Stromal cell of bone marrow (primary cell): ENCODE measurements around the gene F10.
"Not testable (repeated sequence)": the region's sequence is repeated elsewhere in the genome, so short reads cannot be mapped to it uniquely, and the experiment has no call there.

Source experiments
- DNase-seq: peaks from one replicate; pipeline ENCODE4 v3.0.0-alpha.2; 2012; ENCODE audit warnings: low read depth

F10 gene

DNA sequence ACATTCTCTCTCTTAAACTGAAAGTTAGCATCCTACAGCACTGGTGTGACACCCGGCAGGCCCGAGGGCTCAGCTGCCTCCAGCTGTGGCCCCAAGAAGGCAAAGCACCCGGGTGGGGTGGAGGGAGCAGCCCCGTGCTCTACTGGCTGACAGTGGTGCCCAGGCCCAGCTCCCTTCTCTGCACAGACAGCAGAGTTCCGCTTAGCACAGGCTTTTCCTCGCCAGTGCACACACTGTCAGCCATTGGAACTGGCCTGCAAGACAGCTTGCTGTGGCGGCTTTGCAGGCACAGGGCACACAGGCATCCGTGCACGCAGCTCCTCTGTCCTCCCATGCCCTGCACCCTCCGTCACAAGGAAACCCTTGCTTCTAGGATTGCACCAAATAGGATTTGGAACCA, 20.3 kb upstream of the F10 start:
- DNase-seq = not testable (repeated sequence)

DNA sequence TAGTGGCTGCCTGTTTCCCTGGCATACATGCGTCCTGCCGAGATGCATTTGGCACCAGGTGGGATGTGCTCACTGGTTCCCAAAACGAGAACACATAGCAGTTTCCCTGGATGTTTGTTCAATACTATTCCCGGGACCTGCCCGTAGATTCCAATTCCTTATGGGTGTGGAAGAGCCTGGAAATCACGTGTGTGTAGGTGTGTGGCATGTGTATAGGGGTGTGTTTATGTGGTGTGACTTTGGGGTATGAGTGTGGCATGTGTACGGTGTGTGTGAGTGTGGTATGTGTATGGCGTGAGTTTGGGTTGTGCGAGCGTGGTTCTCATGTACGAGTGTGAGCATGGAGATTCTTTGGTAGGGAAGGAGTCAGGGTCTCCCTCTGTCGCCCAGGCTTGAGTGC, 19.9 kb upstream of the F10 start:
- DNase-seq = no peak

DNA sequence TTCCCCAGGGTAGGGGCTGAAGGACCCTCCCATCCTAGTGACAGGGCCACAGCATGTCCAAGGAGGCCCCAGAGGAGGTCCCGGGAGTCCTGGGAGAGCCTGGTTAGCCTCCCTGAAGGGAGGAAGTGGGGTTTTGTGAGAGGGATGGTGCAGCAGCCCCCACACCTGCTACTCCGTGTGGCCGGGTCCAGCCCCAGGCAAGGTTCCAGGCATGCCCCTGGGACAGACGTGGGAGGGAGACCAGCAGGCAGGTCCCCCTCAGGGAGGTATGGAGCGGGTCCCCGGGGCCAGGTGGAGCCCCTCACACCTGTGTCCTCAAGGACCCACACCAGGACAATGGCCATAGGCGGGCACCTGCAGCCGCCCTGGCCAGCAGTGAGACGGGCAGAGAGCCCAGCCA, 19.0 kb upstream of the F10 start:
- no peak for DNase-seq

DNA sequence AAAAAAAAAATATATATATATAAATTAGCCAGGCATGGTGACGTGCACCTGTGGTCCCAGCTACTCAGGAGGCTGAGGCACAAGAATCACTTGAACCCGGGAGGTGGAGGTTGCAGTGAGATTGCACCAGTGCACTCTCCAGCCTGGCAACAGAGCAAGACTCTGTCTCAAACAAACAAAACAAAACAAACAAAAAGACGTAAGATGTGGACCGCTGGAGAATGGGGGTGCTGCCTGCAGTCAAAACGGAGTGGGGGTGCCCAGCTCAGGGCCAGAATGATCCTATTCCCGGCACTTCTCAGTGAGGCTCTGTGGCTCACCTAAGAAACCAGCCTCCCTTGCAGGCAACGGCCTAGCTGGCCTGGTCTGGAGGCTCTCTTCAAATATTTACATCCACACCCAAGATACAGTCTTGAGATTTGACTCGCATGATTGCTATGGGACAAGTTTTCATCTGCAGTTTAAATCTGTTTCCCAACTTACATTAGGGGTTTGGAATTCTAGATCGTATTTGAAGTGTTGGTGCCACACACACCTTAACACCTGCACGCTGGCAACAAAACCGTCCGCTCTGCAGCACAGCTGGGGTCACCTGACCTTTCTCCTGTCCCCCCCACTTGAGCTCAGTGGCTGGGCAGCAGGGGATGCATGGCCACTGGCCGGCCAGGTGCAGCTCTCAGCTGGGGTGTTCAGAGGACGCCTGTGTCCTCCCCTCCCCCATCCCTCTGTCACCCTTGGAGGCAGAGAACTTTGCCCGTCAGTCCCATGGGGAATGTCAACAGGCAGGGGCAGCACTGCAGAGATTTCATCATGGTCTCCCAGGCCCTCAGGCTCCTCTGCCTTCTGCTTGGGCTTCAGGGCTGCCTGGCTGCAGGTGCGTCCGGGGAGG, 17.3 kb upstream of the F10 start, which contains the start of gene F7:
F7 (plus strand) TSS at position 760 of the 889 bp plus-strand sequence; CDS start at position 811, 51 bp downstream.
- no peak for DNase-seq

DNA sequence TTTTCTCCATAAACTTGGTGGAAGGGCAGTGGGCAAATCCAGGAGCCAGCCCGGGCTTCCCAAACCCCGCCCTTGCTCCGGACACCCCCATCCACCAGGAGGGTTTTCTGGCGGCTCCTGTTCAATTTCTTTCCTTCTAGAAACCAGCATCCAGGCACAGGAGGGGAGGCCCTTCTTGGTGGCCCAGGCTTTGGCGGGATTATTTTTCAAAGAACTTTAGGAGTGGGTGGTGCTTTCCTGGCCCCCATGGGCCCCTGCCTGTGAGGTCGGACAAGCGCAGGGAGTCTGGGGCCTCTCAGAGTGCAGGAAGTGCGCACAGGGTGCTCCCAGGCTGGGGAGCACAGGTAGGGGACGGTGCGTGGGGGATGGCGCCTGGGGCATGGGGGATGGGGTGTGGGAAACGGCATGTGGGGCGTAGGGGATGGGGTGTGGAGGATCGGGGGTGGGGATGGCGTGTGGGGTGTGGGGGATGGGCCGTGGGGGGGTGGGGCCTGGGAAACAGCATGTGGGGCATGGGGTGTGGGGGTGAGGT, 16.6 kb upstream of the F10 start:
- DNase-seq = no peak

DNA sequence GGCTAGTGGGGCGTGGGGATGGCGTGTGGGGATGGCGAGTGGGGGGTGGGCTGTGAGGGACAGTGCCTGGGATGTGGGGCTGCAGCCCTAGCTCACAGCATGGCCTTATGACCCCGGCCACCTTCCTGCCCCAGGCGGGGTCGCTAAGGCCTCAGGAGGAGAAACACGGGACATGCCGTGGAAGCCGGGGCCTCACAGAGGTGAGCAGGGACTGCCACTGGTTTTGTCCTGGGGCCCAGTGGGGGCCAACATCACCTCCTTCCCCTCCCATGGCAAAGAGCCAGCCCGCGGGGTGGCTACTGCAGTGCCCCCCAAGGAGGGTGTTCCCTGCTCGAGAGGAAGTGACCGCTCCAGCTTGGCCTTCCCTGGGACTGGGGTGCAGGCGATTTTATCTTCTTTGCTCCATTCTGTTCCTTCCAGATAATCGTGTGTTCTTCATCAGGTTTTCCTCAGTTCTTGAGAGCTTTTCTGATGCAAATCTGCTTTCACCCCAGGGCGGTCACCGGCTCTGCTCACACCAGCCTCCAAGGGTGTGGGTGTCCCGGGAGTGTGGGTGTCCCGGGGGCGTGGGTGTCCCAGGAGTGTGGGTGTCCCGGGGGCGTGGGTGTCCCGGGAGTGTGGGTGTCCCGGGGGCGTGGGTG, 15.8 kb upstream of the F10 start:
- no peak for DNase-seq

DNA sequence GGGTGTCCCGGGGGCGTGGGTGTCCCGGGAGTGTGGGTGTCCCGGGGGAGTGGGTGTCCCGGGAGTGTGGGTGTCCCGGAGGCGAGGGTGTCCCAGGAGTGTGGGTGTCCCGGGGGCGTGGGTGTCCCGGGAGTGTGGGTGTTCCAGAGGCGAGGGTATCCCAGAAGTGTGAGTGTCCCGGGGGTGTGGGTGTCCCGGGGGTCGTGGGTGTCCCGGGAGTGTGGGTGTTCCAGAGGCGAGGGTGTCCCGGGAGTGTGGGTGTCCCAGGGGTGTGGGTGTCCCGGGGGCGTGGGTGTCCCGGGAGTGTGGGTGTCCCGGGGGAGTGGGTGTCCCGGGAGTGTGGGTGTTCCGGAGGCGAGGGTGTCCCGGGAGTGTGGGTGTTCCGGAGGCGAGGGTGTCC, 14.1 kb upstream of the F10 start:
- DNase-seq = not testable (repeated sequence)

DNA sequence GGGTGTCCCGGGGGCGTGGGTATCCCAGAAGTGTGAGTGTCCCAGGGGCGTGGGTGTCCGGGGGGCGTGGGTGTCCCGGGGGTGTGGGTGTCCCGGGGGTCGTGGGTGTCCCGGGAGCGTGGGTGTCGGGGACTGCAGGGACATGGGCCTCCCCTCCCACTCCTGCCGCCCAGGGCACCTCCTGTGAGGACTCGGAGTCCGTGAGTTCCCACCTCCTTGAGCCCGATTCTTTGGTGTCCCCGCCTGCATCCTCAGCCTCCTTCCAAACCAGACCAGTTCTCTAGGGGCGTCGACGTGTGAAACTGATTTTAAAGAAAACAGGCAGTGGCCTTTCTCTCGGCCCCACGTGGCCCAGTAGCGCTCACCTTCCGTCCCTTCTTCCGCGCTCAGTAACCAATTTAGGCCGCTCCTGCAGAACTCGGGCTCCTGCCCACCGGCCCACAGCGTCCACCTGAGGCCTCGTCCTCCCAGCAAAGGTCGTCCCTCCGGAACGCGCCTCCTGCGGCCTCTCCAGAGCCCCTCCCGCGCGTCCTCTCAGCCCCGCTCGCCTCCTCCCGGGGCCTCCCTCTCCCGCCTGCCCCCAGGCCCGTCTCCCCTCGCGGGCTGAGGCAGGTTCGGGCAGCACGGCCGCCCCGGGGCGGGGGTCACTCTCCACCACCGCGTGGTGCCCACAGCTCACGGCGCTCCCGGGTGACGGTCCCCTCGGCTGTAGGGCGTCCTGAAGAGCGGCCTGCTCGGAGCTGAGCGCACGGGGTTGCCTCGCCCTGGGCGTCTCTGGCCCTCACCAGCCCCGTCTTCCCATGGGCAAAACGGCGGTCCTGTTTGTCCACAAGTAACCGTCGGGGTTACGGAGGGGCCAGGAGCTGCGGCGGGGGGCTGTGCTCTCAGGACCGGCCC, 13.2 kb upstream of the F10 start:
- DNase-seq = no peak

DNA sequence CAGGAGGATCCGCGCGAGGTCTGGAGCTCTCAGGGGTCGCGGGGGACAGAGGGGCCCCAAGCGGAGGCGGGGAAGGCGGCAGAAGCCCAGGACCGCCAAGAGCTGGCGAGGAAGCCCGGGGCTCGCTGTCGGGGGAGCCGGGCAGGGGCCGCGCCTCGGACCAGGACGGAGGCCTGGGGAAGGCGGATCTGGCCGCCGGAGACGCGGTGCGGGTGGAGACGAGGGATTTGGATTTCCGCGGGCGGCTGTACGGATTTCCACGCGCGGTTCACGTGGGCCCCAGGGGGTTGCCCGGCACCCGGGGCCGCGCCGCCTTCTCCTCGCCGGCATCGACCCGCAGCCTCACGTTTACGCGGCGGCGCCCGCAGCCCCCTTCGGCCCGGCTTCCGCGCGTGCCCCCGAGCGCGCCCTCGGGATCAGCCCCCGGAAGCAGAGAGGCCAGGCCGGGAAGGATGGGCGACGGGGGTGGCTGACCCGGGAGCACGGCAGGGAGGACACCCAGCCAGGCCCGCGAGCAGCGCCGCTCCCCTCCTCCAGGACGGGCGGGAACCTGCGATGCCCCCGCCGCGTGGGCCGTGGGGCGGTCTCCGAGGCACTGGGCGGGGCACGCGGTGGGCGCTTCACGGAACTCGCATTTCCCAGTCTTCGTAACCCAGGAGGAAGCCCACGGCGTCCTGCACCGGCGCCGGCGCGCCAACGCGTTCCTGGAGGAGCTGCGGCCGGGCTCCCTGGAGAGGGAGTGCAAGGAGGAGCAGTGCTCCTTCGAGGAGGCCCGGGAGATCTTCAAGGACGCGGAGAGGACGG, 12.3 kb upstream of the F10 start:
- no peak for DNase-seq

DNA sequence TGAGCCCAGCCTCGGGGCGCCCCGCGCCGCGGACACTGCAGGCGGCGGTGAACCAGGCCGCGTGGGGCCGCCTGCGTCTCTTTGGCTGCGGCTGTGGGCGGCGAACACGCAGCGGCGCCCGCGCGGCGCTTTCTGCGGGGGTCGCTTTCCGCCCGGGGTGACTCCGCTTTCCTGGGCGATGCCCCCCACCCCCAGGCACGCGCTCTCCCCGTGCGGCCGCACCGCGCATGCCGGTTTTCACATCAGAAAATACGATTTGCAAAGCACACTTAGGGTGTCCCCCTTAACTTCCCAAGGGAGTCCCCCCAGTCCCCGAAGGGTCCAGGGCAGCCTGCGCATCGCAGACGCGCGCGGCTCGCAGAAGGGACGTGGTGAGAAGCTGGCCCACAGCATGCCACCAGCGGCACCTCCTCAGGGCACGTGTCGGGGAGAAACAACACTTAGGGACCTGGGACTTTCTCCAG, 11.7 kb upstream of the F10 start:
- DNase-seq = no peak

DNA sequence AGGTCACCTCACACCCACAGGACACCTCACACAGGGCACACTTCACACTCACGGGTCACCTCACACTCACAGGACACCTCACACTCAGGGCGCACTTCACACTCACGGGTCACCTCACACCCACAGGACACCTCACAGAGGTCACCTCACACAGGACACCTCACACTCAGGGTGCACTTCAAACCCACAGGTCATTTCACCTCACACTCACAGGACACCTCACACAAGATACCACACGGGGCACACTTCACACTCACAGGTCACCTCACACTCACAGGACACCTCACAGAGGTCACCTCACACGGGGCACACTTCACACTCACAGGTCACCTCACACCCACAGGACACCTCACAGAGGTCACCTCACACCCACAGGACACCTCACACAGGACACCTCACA, 10.8 kb upstream of the F10 start:
- not testable (repeated sequence) for DNase-seq

DNA sequence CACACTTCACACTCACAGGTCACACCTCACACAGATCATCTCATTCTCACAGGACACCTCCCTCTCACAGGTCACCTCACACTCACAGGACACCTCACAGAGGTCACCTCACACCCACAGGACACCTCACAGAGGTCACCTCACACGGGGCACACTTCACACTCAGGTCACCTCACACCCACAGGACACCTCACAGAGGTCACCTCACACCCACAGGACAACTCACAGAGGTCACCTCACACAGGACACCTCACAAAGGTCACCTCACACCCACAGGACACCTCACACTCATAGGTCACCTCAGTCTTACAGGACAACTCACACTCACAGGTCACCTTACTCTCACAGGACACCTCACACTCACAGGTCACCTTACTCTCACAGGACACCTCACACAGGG, 10.1 kb upstream of the F10 start:
- DNase-seq = not testable (repeated sequence)

DNA sequence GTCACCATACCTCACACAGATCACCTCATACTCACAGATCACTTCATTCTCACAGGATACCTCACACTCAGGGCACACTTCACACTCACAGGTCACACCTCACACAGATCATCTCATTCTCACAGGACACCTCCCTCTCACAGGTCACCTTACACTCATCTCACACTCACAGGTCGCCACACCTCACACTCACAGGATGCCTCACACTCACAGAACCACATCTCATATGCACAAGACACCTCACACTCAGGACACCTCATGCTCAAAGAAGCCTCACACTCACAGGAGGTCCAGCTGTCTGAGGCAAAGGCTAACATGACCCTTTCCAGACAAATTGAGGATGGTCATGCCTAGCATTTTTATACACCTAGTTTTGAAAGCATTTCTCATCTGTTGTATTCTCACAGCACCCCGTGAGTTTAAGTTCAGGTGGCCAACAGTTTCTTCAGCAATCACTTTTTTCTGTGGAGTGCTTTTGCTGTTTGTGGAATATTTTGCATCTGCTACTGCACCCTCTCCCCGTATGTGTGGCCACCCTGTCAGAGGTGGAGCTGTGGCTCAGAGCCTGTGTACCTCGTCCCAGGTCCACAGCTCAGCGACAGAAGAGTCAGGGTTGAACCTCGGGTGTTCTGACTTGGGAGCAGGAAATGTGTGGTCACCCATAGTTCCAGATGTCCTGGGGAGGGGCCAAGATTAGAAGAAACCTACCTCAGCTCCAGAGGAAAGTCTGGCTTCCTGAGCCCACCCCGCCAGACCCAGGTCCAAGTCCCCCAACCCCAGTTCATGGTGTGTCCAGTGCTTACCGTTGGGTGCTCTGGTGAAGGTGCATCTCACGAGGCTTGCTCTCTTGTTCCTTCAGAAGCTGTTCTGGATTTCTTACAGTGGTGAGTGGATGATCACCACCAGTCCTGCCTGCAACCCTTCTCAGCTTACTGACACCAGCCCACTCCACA, 9.4 kb upstream of the F10 start:
- DNase-seq = no peak

DNA sequence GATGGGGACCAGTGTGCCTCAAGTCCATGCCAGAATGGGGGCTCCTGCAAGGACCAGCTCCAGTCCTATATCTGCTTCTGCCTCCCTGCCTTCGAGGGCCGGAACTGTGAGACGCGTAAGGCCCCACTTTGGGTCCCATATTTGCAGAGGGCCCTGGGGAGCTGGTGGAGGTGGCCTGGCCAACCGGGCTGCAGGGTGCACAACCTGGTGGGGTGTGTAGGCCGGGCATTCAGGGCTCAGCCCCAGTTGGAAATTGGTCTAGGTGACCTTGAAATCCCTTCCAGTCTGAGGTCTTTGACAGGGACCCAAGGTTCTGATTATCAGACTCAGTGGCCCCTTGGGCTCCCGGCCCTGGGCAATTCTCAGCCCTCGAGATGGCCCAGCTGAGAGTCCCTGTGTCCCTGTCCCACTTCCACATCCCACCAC, 8.7 kb upstream of the F10 start:
- no peak for DNase-seq

DNA sequence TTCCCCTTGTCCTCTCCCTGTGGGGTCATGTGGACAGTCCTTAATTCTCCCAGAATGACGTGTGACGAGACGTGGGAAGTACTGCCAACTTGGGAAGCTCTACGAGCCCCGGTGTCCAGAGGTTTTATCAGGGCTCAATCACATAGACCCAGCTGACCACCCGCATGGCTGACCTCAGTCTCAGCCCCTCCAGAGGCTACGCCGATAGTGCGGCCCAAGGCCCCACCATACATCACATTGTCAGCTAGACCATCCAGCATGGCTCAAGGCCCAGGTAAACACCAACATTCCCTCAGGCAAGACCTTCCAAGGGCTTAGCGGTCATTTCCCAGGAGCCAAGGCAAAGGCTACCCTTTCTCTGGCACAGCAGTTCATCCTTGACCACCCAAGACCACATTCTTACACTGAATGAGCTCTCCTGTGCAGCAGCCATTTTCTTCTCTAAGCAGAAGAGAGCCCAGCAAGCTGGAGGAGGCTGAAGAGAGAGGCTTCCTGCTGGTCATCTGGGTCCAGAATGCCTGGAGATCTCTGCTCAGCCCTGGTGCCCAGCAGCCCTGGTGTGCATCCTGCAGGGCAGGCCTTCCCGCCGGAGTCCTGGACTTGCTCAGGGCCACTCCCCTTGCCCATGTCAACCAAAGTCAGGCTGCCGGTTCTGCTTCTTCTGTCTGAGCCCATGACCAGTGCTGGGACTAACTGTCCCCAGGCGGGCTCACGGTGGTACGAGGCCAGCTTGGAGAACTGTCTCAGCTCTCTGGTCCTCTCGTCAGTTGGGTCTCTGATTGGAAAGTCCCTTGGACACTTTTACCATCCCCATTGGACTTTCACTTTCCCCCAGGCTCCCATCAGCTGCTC, 7.9 kb upstream of the F10 start:
- DNase-seq = no peak

DNA sequence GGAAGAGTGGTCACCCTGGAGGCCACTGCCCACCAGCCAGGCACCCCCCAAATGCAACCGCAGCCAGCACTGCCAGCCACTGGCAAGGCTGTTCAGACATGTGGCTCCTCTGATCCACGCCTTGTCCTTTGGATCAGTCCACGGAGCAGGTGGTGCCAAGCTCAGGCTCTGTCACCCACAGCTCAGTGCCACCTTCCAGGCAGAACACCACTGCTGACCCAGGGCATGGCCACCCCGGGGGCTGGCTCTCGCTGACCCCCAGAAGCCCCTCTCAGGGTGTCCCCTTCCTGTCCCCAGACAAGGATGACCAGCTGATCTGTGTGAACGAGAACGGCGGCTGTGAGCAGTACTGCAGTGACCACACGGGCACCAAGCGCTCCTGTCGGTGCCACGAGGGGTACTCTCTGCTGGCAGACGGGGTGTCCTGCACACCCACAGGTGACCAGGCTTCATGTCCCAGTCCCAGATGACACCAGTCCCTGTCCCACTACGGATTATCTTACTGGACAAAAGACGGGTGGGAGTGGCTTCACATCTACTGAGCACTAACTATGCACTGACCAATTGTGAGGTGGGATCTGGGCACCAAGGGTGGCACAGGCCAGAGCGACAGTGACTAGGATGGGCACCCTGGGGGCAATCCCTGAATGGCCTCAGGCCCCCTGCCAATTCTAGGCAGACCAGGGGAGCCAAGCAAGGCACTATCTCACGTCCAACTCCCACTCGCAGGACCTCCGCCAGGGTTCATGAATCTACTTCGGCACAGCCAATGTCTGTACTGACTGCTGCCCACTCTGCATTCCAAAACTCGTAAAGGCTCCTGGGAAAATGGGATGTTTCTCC, 7.0 kb upstream of the F10 start:
- DNase-seq = no peak

DNA sequence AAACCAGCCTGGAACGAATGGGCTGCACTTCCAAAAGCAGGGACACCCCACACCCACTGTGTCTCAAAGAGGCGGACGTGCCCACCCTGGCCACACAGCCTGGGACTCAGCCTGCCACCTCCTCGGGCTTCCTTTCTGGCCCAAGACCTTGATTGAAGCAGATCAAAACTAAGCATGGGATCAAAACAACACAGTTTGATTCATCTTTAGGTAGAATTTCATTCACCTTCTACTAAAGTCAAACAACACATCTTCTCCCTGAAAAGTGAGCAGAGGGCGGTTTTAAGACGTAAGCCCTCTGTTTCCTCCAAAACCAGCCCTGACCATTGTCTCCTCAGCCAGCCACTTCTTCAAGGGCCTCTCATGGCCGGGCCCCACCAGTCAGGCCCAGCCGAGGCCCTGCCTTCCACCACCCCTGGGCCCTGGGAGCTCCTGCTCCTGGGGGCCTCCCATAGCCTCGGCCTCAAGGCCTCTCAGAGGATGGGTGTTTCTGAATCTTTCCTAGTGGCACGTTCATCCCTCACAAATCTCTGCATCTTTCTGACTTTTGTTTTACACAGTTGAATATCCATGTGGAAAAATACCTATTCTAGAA, 6.3 kb upstream of the F10 start:
- no peak for DNase-seq

DNA sequence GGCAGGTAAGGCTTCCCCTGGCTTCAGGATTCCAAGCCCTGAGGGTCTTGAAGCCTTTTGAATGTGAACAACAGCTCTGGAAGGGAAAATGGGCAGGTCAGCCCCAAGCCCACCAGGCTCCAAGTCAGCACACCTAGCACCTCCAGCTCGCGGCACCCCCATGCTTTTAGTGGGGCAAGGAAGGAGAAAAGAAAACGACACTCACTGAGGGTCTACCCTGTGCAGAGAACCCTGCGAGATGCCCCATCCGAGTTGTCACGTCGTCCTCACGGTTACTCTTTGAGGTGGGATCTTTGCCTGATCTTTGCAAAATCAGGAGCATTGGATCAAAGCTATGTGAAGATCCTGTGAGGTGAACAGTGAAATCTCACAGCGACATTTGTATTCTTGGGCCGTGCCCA, 5.7 kb upstream of the F10 start:
- DNase-seq = no peak
